ENCODE results near the gene DUS3L.

DUS3L gene

GRCh38 chr19:5798244-5798643, 7.3 kb upstream of the DUS3L start:
- H3K36me3 ChIP-seq (ENCODE audit: insufficient read depth, low read length) = no peaks in the 10 kb centered on the region
- H3K9me3 ChIP-seq (ENCODE audit: control insufficient read depth, insufficient read depth, low read length) = 0 out of 2 replicates have a peak, but pooled peaks cover 3% of the 10 kb centered on the region
- H3K4me1 ChIP-seq (ENCODE audit: insufficient read depth, low read length) = no peaks in the 10 kb centered on the region
- H3K9ac ChIP-seq (ENCODE audit: low read depth, low read length) = no peak overlapping the region

DNA sequence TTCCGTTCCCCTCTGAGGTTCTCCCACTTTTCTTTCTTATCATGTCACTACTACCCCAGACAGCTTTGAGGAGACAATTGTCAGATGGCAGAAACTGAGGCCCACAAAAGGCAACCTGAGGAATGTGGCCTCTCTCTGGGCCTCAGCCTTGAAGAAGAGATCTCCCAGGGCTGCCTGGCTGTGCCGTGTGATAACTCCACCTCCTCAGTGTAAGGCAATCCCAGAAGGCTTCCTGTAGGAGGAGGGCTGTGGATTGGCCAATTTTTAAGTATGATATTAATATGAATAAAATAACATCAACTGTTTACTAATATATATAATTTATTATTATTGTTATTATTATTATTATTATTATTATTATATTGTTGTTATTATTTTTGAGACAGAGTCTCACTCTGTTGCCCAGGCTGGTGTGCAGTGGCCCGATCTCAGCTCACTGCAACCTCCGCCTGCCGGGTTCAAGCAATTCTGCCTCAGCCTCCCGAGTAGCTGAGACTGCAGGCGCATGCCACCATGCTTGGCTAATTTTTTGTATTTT, 4.5 kb upstream of the DUS3L start:
- no peaks in the 10 kb centered on the region; the same call in 1 of the 2 replicates for H3K4me1 ChIP-seq (ENCODE audit: insufficient read depth, low read length)
- H3K36me3 ChIP-seq (ENCODE audit: insufficient read depth, low read length) = no peaks in the 10 kb centered on the region

DNA sequence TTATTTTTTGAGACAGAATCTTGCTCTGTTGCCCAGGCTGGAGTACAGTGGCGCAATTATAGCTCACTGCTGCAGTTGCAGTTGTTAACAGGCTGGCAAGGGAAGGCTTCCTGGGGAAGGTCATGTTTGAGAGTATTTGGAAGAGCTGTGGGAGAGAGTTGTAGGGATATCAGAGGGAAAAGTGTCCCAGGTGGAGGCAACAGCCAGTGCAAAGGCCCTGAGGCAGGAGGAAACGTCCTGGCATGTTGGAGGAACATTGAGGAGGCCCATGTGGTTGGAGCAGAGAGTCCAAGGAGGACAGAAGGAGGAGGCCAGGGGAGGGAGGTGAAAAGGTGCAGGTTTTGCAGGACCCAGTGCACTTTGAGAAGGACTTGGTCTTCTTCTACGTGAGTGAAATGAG, 2.2 kb upstream of the DUS3L start:
- H3K36me3 ChIP-seq (ENCODE audit: insufficient read depth, low read length) = no peaks in the 10 kb centered on the region
- no peaks in the 10 kb centered on the region; the same call in 1 of the 2 replicates for H3K4me1 ChIP-seq (ENCODE audit: insufficient read depth, low read length)
- no peak overlapping the region for H3K9ac ChIP-seq (ENCODE audit: low read depth, low read length)
- H3K9me3 ChIP-seq (ENCODE audit: control insufficient read depth, insufficient read depth, low read length) = no peaks in the 10 kb centered on the region

More for the DNA sequence above, 4.5 kb upstream of the DUS3L start:
- Histone ChIP-seq H3K9me3 (ENCODE audit: control insufficient read depth, insufficient read depth, low read length) (no peaks in the 10 kb centered on the region), H3K9ac (ENCODE audit: low read depth, low read length) (no peak overlapping the region)

DNA sequence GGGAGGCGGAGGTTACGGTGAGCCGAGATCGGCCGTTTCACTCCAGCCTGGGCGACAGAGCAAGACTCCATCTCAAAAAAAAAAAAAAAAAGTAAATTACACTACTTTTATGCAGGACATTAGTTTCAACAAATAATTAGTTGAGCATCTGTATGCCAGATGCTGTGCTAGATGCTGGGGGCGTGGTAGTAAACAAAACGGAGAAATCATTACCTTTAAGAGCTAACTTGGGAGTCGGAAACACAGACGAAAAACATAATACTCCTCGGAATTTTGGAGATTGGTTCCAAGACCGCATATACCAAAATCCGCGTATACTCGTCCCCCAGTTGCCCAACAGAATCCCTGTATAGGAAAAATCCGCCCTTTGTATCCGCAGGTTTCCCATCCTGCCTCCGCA, 1.3 kb upstream of the DUS3L start:
- no peak overlapping the region for H3K9ac ChIP-seq (ENCODE audit: low read depth, low read length)
- no peaks in the 10 kb centered on the region; the same call in 1 of the 2 replicates for H3K4me1 ChIP-seq (ENCODE audit: insufficient read depth, low read length)

DNA sequence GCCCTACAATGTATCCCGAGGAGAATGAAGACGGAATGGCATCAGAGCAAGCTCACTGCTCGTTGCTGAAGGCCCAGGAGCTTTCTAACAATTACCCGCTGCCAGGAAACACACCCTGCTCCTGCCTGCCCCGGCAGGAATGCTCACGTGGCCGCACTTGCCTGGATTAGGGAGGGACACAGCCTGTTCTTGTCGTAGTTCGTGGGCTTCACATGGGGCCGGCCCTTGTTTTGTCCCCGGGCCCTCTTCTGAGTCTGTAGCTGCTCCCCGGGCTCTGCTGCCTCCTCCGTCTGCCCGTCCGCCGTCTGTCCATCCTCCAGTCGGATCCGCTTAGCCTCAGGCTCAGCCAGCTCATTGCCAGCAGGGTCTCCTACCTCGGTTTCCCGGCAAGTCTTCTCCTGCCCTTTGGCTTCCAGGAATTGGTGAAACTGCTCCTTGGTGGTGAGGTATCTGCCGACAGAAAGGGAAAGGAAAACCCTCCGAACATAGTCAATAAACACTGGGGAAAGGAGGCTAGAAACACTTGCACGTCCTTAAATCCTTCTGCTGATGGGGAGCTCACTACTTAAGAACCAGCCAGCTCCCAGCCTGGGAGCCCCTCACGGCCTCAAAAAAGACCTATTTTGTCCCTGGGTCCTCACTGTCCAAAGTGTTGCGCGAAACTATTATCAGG, 941 bp downstream of the DUS3L start:
- Histone ChIP-seq H3K4me1 (ENCODE audit: insufficient read depth, low read length) (no peaks in the 10 kb centered on the region; the same call in 1 of the 2 replicates), H3K9me3 (ENCODE audit: control insufficient read depth, insufficient read depth, low read length) (no peaks in the 10 kb centered on the region), H3K36me3 (ENCODE audit: insufficient read depth, low read length) (no peaks in the 10 kb centered on the region; the same call in 1 of the 2 replicates), H3K9ac (ENCODE audit: low read depth, low read length) (peak overlapping the region; percentile 20; the same call in 1 of the 2 replicates)

More for the DNA sequence above, 1.3 kb upstream of the DUS3L start:
- Histone ChIP-seq H3K9me3 (ENCODE audit: control insufficient read depth, insufficient read depth, low read length) (no peaks in the 10 kb centered on the region), H3K36me3 (ENCODE audit: insufficient read depth, low read length) (no peaks in the 10 kb centered on the region; the same call in 1 of the 2 replicates)

DNA sequence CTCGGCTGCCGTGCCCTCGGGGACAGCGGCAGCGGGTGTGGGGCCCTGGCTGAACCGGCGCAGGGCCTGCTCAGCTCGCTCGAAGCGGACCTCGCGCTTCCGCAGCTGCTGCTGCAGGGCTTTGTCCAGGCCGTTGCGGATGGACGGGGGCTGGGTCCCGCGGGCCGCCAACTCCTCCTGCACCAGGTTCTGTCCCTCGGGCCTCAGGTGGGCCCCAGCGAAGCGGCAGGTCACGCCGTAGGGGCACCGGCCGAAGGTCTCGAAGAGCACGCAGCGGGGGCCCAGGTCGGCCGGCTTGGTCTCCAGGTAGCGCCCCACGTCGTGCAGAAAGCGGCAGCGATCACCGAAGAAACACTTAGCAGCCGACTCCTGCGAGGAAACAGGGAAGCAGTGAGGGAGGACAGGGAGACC, 1.6 kb downstream of the DUS3L start:
- H3K9ac ChIP-seq (ENCODE audit: low read depth, low read length) = no peak overlapping the region
- no peaks in the 10 kb centered on the region for H3K9me3 ChIP-seq (ENCODE audit: control insufficient read depth, insufficient read depth, low read length)
- H3K36me3 ChIP-seq (ENCODE audit: insufficient read depth, low read length) = no peaks in the 10 kb centered on the region; the same call in 1 of the 2 replicates
- no peaks in the 10 kb centered on the region; the same call in 1 of the 2 replicates for H3K4me1 ChIP-seq (ENCODE audit: insufficient read depth, low read length)

- Histone ChIP-seq H3K9ac (ENCODE audit: low read depth, low read length) (no peak overlapping the region), H3K4me1 (ENCODE audit: insufficient read depth, low read length) (no peaks in the 10 kb centered on the region; the same call in 1 of the 2 replicates), H3K36me3 (ENCODE audit: insufficient read depth, low read length) (no peaks in the 10 kb centered on the region; the same call in 1 of the 2 replicates), H3K9me3 (ENCODE audit: control insufficient read depth, insufficient read depth, low read length) (no peaks in the 10 kb centered on the region)
These were observed 2.5 kb downstream of the DUS3L start for GRCh38 chr19:5788422-5788821.

- Histone ChIP-seq H3K9me3 (ENCODE audit: control insufficient read depth, insufficient read depth, low read length) (no peaks in the 10 kb centered on the region), H3K9ac (ENCODE audit: low read depth, low read length) (no peak overlapping the region), H3K4me1 (ENCODE audit: insufficient read depth, low read length) (no peaks in the 10 kb centered on the region; the same call in 1 of the 2 replicates), H3K36me3 (ENCODE audit: insufficient read depth, low read length) (no peaks in the 10 kb centered on the region; the same call in 1 of the 2 replicates)
These were observed 3.4 kb downstream of the DUS3L start for GRCh38 chr19:5787409-5788182.

GRCh38 chr19:5786593-5787408, 4.2 kb downstream of the DUS3L start:
- no peaks in the 10 kb centered on the region for H3K9me3 ChIP-seq (ENCODE audit: control insufficient read depth, insufficient read depth, low read length)
- H3K36me3 ChIP-seq (ENCODE audit: insufficient read depth, low read length) = no peaks in the 10 kb centered on the region; the same call in 1 of the 2 replicates
- H3K4me1 ChIP-seq (ENCODE audit: insufficient read depth, low read length) = no peaks in the 10 kb centered on the region; the same call in 1 of the 2 replicates
- no peak overlapping the region for H3K9ac ChIP-seq (ENCODE audit: low read depth, low read length)

- Histone ChIP-seq H3K4me1 (ENCODE audit: insufficient read depth, low read length) (no peaks in the 10 kb centered on the region), H3K9ac (ENCODE audit: low read depth, low read length) (no peak overlapping the region), H3K9me3 (ENCODE audit: control insufficient read depth, insufficient read depth, low read length) (no peaks in the 10 kb centered on the region), H3K36me3 (ENCODE audit: insufficient read depth, low read length) (no peaks in the 10 kb centered on the region; the same call in 1 of the 2 replicates)
These were observed 5.5 kb downstream of the DUS3L start for GRCh38 chr19:5785423-5785822.

DNA sequence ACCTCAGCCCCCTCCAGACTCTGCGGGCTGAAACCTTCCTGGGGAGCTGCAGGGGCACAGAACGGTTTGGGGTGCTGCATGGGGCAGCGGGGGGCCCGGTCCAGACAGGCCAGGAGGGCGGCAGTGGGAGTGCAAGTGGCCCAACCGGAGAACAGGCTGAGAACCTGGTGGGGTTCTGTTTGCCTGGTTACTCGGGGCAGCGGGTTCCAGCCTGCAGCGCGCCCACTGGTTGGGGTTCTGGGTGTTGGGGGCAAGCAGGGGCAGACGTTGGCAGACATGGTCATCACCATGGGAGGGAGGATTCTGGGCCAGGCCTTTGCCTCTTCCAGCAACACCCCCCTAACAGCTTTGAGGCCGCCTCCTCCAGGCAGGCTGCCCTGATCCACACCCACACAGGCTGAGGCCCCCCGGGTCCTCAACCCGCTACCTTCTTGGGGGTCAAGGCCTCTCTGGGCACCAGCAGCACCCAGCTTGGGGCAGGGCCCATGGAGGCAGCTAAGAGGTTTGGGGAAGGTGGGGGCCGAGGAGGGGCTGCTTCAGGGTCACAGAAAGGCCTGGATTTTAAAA, 6.3 kb downstream of the DUS3L start, which contains the start of gene PRR22:
PRR22 (minus strand) TSS at position 166 of the 567 bp plus-strand sequence; CDS start at position 80, 86 bp downstream.
- H3K4me1 ChIP-seq (ENCODE audit: insufficient read depth, low read length) = no peaks in the 10 kb centered on the region
- no peaks in the 10 kb centered on the region; the same call in 1 of the 2 replicates for H3K36me3 ChIP-seq (ENCODE audit: insufficient read depth, low read length)
- H3K9me3 ChIP-seq (ENCODE audit: control insufficient read depth, insufficient read depth, low read length) = no peaks in the 10 kb centered on the region
- no peak within 1 kb of the TSS for H3K9ac ChIP-seq (ENCODE audit: low read depth, low read length)

DNA sequence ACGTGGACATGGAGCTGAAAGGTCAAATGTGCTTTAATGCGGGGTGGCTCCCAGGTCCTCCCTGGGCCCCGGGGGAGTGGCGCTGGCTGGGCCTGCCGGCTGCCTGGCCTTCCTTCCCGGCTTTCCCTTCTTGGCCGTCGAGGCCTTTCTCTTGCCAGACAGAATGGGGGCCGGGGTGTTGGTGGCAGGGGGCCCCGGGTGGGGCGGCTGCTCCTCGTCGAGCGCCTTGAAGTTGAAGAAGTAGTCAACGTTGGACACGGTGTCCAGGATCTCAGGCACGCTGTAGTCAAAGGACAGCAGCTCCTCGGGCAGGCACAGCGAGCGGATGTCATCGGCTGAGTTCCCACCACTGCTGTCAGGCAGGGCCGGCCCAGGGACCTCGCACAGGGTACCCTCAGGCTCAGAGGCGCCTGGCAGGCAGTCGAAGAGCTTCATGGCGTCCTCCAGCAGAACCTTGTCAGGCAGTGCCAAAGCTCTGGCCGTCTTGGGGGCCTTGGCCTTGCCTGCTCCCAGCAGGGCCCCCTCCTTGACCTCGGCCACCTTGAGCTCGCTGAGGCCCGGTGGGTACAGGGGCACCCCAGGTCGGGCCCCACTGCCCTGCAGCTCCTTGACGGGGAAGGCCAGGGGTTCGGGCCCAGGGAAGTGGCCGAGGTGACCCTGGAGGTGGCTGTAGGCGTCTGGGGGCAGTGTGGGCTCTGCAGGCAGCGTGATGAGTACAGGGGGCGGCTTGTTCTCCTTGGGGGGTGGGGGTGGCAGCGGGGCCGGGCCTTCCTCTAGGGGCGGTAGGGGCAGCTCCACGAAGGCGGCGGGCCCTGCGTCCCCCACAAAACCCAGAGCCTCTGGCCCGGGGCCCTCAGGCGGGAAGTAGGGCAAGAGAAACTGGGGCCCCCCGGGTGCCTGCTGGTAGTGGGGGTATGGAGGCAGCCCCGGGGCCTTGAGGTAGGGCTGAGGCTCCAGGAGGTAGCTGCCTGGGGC, 7.7 kb downstream of the DUS3L start:
- H3K9me3 ChIP-seq (ENCODE audit: control insufficient read depth, insufficient read depth, low read length) = no peaks in the 10 kb centered on the region
- H3K36me3 ChIP-seq (ENCODE audit: insufficient read depth, low read length) = no peaks in the 10 kb centered on the region; the same call in 1 of the 2 replicates
- H3K9ac ChIP-seq (ENCODE audit: low read depth, low read length) = no peak overlapping the region
- no peaks in the 10 kb centered on the region for H3K4me1 ChIP-seq (ENCODE audit: insufficient read depth, low read length)
